Calu3 (cell line): ENCODE results near the gene CBFA2T2. TPM values are rescaled to one million over a fixed set of nuclear protein-coding genes. Genes with fewer than 3 reads are reported as not detected.
"Not testable (repeated sequence)": the region's sequence is repeated elsewhere in the genome, so short reads cannot be mapped to it uniquely, and the experiment has no call there.

ENCODE experiments used
- BruUV-seq: library from RNA; stranded (reverse); fragments of 400-500 nt; replicated peaks from 2 replicates; lab custom pipeline; 2021; lab: Mats Ljungman, UMichigan
- CTCF ChIA-PET: fragments of 300-600 bp; sonication (Branson Sonifier 250); formaldehyde crosslinking; loops from one replicate; lab custom pipeline; 2022; ENCODE audit warnings: antibody characterized with exemption; lab: Charles Lee
- DNase-seq: peaks from one replicate; pipeline ENCODE4 v3.0.0; 2022
- H3K27ac Mint-ChIP-seq: one replicate; pipeline ENCODE4 v1.8.0; 2022; ENCODE audit warnings: mixed read lengths; ENCODE audit not compliant: unreplicated experiment
- H3K27me3 Mint-ChIP-seq: one replicate; pipeline ENCODE4 v1.8.0; 2022; ENCODE audit warnings: mixed read lengths; ENCODE audit not compliant: unreplicated experiment
- H3K36me3 Mint-ChIP-seq: one replicate; pipeline ENCODE4 v1.8.0; 2022; ENCODE audit warnings: mild to moderate bottlenecking, moderate library complexity, mixed read lengths; ENCODE audit not compliant: insufficient read depth, unreplicated experiment
- H3K4me1 Mint-ChIP-seq: one replicate; pipeline ENCODE4 v1.8.0; 2022; ENCODE audit warnings: mild to moderate bottlenecking, low read depth, mixed read lengths; ENCODE audit not compliant: unreplicated experiment
- H3K4me3 Mint-ChIP-seq: one replicate; pipeline ENCODE4 v1.8.0; 2022; ENCODE audit warnings: mild to moderate bottlenecking, low read depth, moderate library complexity, mixed read lengths; ENCODE audit not compliant: unreplicated experiment
- H3K9me3 Mint-ChIP-seq: one replicate; pipeline ENCODE4 v1.8.0; 2022; ENCODE audit warnings: low read depth, mixed read lengths; ENCODE audit not compliant: unreplicated experiment
- intact Hi-C: fragments of 100-400 bp; cut with micrococcal nuclease; formaldehyde crosslinking; loops from one replicate; pipeline ENCODE4 v1.10.0; 2022; ENCODE audit not compliant: unreplicated experiment
- total RNA-seq: library from RNA; stranded (reverse); gene quantifications from 2 replicates; pipeline ENCODE4 v1.2.3, GENCODE V29; 2022
- TF ChIP-seq, protein P1 (sequence below): fragments of 200-600 bp; IDR thresholded peaks from one replicate; pipeline ENCODE4 v1.8.0; 2022; ENCODE audit warnings: antibody characterized with exemption; ENCODE audit not compliant: unreplicated experiment

Gene CBFA2T2
- total RNA-seq, 1 experiment from 2014 or later = 20.5 TPM

DNA sequence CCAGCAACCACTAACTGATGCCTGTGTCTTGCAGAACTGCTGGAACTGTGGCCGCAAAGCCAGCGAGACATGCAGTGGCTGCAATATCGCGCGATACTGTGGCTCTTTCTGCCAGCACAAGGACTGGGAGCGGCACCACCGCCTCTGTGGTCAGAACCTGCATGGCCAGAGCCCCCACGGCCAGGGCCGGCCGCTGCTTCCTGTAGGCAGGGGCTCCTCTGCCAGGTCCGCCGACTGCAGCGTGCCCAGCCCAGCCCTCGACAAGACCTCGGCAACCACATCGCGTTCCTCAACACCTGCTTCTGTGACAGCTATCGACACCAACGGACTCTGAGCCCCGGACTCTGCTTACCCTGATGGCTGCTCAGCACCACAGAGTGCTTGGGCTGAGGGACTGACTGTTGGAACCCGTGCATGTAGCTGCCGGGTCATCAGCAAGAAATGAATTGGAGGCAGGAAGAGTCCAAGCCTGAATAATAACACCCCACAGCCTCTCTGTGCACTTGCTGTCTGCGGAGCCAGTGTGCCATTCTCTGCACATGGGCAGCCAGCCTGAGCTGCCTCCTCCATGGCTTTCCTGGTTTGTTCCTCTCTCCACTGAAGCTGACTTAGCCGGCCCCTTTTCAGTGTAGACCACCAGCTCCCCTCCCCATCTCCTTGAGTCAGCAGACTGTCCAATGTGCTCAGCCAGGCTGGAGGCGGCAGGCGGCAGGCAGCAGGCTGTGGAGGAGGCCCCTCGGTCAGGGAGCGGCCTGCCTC is 154.6 kb downstream of the CBFA2T2 start:
- DNase-seq = no peak

GRCh38 chr20:33645072-33645358 is 155.1 kb downstream of the CBFA2T2 start:
- CTCF ChIA-PET = interaction anchor here (0.6 kb wide), 2 partner anchors 55 to 142 kb away, joined by 5 to 6 read pairs; no protein-coding TSS in a partner anchor
- BruUV-seq = no TSS peak
- peaks cover 27% of the 10 kb centered on the region for H3K36me3 Mint-ChIP-seq
- no peaks in the 10 kb centered on the region for H3K27me3 Mint-ChIP-seq
- H3K27ac Mint-ChIP-seq = no peak overlapping the region
- intact Hi-C loops = no loop called here
- no peaks in the 10 kb centered on the region for H3K9me3 Mint-ChIP-seq
- TF ChIP-seq, protein P1, sequence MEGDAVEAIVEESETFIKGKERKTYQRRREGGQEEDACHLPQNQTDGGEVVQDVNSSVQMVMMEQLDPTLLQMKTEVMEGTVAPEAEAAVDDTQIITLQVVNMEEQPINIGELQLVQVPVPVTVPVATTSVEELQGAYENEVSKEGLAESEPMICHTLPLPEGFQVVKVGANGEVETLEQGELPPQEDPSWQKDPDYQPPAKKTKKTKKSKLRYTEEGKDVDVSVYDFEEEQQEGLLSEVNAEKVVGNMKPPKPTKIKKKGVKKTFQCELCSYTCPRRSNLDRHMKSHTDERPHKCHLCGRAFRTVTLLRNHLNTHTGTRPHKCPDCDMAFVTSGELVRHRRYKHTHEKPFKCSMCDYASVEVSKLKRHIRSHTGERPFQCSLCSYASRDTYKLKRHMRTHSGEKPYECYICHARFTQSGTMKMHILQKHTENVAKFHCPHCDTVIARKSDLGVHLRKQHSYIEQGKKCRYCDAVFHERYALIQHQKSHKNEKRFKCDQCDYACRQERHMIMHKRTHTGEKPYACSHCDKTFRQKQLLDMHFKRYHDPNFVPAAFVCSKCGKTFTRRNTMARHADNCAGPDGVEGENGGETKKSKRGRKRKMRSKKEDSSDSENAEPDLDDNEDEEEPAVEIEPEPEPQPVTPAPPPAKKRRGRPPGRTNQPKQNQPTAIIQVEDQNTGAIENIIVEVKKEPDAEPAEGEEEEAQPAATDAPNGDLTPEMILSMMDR = no peak
- H3K4me1 Mint-ChIP-seq = no peaks in the 10 kb centered on the region
- DNase-seq = no peak
- H3K4me3 Mint-ChIP-seq = no peak overlapping the region

More for the DNA sequence above, 154.6 kb downstream of the CBFA2T2 start:
- no peaks in the 10 kb centered on the region for H3K27me3 Mint-ChIP-seq
- no peaks in the 10 kb centered on the region for H3K9me3 Mint-ChIP-seq
- TF ChIP-seq, protein P1 = no peak
- H3K4me1 Mint-ChIP-seq = no peaks in the 10 kb centered on the region
- BruUV-seq = no TSS peak
- H3K4me3 Mint-ChIP-seq = no peak overlapping the region
- peaks cover 27% of the 10 kb centered on the region for H3K36me3 Mint-ChIP-seq
- H3K27ac Mint-ChIP-seq = no peak overlapping the region
- intact Hi-C loops = no loop called here
- CTCF ChIA-PET = interaction anchor here (0.6 kb wide), 1 partner anchor 141 kb away, joined by 6 read pairs; no protein-coding TSS in a partner anchor

- H3K27me3 Mint-ChIP-seq = no peaks in the 10 kb centered on the region
- intact Hi-C loops = no loop called here
- TF ChIP-seq, protein P1 = no peak
- DNase-seq = no peak
- CTCF ChIA-PET = interaction anchor here (0.6 kb wide), 1 partner anchor 55 kb away, joined by 5 read pairs; no protein-coding TSS in a partner anchor
- H3K27ac Mint-ChIP-seq = no peak overlapping the region
- peaks cover 2% of the 10 kb centered on the region for H3K4me1 Mint-ChIP-seq
- H3K9me3 Mint-ChIP-seq = no peaks in the 10 kb centered on the region
- no peak overlapping the region for H3K4me3 Mint-ChIP-seq
- H3K36me3 Mint-ChIP-seq = peaks cover 28% of the 10 kb centered on the region
- BruUV-seq = no TSS peak
Observed at GRCh38 chr20:33645396-33645795, 155.5 kb downstream of the CBFA2T2 start.

GRCh38 chr20:33646191-33646590 is 156.3 kb downstream of the CBFA2T2 start:
- Mint-ChIP-seq H3K27me3 (no peaks in the 10 kb centered on the region), H3K4me1 (peaks cover 10% of the 10 kb centered on the region), H3K4me3 (no peak overlapping the region), H3K9me3 (no peaks in the 10 kb centered on the region), H3K27ac (no peak overlapping the region), H3K36me3 (peaks cover 36% of the 10 kb centered on the region)
- CTCF ChIA-PET = no interaction called here
- DNase-seq = no peak
- TF ChIP-seq, protein P1 = no peak
- intact Hi-C loops = no loop called here
- no TSS peak for BruUV-seq

- H3K4me3 Mint-ChIP-seq, CTCF ChIA-PET, intact Hi-C loops, H3K9me3 Mint-ChIP-seq, H3K27ac Mint-ChIP-seq, H3K27me3 Mint-ChIP-seq, BruUV-seq, DNase-seq: not testable (repeated sequence)
- H3K36me3 Mint-ChIP-seq = peaks cover 42% of the 10 kb centered on the region
- peaks cover 19% of the 10 kb centered on the region for H3K4me1 Mint-ChIP-seq
Observed at GRCh38 chr20:33646959-33647602, 157.2 kb downstream of the CBFA2T2 start.
